Measurements from ENCODE around the gene CMKLR1.

DNA sequence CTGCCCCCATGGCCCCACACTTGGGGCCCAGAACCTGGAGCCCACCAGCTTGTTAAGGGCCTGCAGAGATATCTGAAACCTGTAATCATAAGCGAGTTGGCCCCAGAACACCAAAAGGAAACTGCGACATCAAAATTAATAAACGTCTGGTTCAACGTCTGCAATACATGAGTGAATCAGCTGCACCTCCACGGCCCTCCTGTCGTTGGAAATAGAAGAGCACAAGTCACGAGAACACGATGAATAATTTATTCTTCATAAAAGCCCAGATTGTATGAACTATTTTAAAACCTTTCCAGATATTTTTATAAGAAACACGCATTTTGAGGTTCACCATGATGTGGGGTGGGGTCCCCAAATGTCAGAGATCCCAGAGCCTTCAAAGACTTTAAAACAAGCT is 9.7 kb upstream of the CMKLR1 start:
- no peak for TF ChIP-seq EZH2 (IDR thresholded peaks at IDR 0.05)
- TF ChIP-seq POLR2AphosphoS5 (IDR thresholded peaks at IDR 0.05; ENCODE audit: borderline replicate concordance, low read depth, low read length): no peak

All from SK-N-MC (cell line).